HPDE6-E6E7 (cell line): ENCODE results near the gene SLC13A3.

Experiments used
- DNase-seq: peaks from one replicate; pipeline ENCODE4 v3.0.0; 2011; ENCODE audit warnings: missing footprints; ENCODE audit errors: extremely low spot score

SLC13A3 gene

GRCh38 chr20:46558511-46558959, 92.7 kb downstream of the SLC13A3 start:
- DNase-seq: peak; percentile 82

GRCh38 chr20:46557231-46557956, 93.9 kb downstream of the SLC13A3 start:
- DNase-seq: no peak

GRCh38 chr20:46555370-46555956, 95.8 kb downstream of the SLC13A3 start:
- no peak for DNase-seq

- DNase-seq: no peak
Observed at GRCh38 chr20:46554828-46555227, 96.4 kb downstream of the SLC13A3 start.

GRCh38 chr20:46553926-46554325, 97.3 kb downstream of the SLC13A3 start:
- no peak for DNase-seq

GRCh38 chr20:46552460-46553420, 98.5 kb downstream of the SLC13A3 start:
- DNase-seq: no peak

GRCh38 chr20:46551522-46552381, 99.5 kb downstream of the SLC13A3 start:
- DNase-seq: no peak

GRCh38 chr20:46550461-46550860, 100.8 kb downstream of the SLC13A3 start, which contains the start of gene OCSTAMP:
Gene OCSTAMP (minus strand): TSS chr20:46550654. CDS start chr20:46550560, 94 bp downstream.
- DNase-seq: no peak

GRCh38 chr20:46549188-46549972, 101.9 kb downstream of the SLC13A3 start:
- DNase-seq: no peak

- DNase-seq: no peak
Observed at GRCh38 chr20:46548688-46549087, 102.6 kb downstream of the SLC13A3 start.

GRCh38 chr20:46547995-46548394, 103.3 kb downstream of the SLC13A3 start:
- no peak for DNase-seq

- DNase-seq: no peak
Observed at GRCh38 chr20:46546936-46547335, 104.3 kb downstream of the SLC13A3 start.

GRCh38 chr20:46546298-46546697, 105.0 kb downstream of the SLC13A3 start:
- DNase-seq: no peak

GRCh38 chr20:46545827-46546138, 105.5 kb downstream of the SLC13A3 start:
- no peak for DNase-seq

- no peak for DNase-seq
Observed at GRCh38 chr20:46545077-46545826, 106.0 kb downstream of the SLC13A3 start.

GRCh38 chr20:46544576-46544975, 106.7 kb downstream of the SLC13A3 start:
- no peak for DNase-seq

GRCh38 chr20:46543959-46544358, 107.3 kb downstream of the SLC13A3 start:
- DNase-seq: no peak

GRCh38 chr20:46543033-46543432, 108.2 kb downstream of the SLC13A3 start:
- no peak for DNase-seq

GRCh38 chr20:46541229-46541935, 109.9 kb downstream of the SLC13A3 start:
- DNase-seq: no peak
